OCI-LY7 (cell line): ENCODE data around the gene PIGL.

Experiments
- EZH2phosphoT487 ChIP-seq: fragments of 200-600 bp; sonication (generic); IDR thresholded peaks from 2 replicates; pipeline ENCODE4 v1.6.1; 2018; ENCODE audit warnings: low read depth, borderline replicate concordance, mild to moderate bottlenecking, mixed run types, antibody characterized with exemption, low read length, moderate library complexity, mixed read lengths
- TF ChIP-seq, protein P1 (sequence below): fragments of 200-600 bp; sonication (generic); conservative IDR thresholded peaks from 2 replicates; pipeline ENCODE4 v1.5.1; 2014; ENCODE audit warnings: mild to moderate bottlenecking, antibody characterized with exemption, low read length, moderate library complexity, mixed read lengths

DNA sequence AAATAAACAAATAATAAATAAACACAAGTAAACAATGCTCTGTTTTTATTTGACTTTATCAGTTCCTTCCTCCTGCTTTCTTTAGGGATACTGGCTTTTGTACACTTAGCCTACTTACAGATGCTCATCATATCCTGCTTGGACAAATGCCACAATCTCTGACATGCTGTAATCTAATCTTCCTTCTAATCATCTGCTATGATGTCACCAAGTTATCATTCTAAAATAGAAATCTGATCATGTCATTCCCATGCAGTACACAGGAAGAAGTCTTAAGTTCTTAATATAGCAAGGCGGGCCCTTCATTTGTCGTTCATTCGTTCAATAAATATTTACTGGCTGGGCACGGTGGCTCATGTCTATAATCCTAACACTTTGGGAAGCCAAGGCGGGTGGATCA is 154.7 kb downstream of the PIGL start:
- TF ChIP-seq, protein P1, sequence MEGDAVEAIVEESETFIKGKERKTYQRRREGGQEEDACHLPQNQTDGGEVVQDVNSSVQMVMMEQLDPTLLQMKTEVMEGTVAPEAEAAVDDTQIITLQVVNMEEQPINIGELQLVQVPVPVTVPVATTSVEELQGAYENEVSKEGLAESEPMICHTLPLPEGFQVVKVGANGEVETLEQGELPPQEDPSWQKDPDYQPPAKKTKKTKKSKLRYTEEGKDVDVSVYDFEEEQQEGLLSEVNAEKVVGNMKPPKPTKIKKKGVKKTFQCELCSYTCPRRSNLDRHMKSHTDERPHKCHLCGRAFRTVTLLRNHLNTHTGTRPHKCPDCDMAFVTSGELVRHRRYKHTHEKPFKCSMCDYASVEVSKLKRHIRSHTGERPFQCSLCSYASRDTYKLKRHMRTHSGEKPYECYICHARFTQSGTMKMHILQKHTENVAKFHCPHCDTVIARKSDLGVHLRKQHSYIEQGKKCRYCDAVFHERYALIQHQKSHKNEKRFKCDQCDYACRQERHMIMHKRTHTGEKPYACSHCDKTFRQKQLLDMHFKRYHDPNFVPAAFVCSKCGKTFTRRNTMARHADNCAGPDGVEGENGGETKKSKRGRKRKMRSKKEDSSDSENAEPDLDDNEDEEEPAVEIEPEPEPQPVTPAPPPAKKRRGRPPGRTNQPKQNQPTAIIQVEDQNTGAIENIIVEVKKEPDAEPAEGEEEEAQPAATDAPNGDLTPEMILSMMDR = no peak
- no peak for TF ChIP-seq EZH2phosphoT487
